Measurements from ENCODE around the gene PLEKHM3. TPM values are rescaled to one million over a fixed set of nuclear protein-coding genes. Genes with fewer than 3 reads are reported as not detected.
A peak's percentile ranks its signal among the peaks of the same experiment; 100 is the strongest.

PLEKHM3 gene
- total and polyA plus RNA-seq, 2 experiments from 2014 or later = 3.9 to 8.8 TPM

DNA sequence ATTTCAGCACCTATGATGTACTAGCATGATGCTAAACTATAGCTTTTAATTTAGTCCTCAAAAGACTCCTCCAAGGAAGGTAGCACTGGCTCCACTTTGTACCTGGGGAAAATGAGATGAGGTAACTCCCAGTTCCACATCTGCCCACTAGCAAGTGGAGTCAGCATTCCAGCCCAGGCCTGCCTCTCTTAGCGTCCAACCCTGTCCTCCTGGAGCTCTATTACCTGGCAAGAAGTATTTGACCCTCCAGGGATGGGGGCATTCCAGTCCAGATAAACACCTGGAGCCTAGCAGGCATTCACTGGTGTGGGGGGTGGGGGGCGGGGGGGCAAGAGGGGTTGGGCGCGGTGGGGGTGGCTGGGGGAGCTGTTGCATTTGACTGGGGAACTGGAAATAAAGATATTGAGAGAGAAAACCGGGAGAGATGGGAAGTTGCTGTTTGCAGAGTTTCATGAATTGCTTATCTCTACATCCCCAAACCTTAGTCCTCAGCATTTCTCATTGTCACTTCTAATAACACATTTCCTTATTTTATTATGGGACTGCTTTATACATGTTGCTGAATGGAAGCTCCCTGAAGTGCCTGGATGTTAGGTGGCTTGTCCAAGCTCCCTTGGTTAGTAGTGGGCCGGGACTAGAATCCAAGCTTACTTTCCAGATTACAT, 233.6 kb downstream of the PLEKHM3 start:
- peaks cover 19% of the 10 kb centered on the region for H3K4me1 ChIP-seq (ENCODE audit: insufficient read depth)
- 0 out of 2 replicates have a peak, but pooled peaks cover 6% of the 10 kb centered on the region for H3F3A ChIP-seq (replicated peaks; ENCODE audit: low read depth)
- Mint-ChIP-seq H3K27ac (peak overlapping the region; percentile 77; the same call in 1 of the 2 replicates), H3K4me3 (no peak overlapping the region), H3K36me3 (ENCODE audit: low read depth) (no peaks in the 10 kb centered on the region), H3K4me1 (peaks cover 15% of the 10 kb centered on the region), H3K27me3 (ENCODE audit: insufficient read depth, low read depth, poor library complexity) (peaks cover 9% of the 10 kb centered on the region), H3K9me3 (no peaks in the 10 kb centered on the region)
- H2AFZ ChIP-seq = no peak overlapping the region
- no peaks in the 10 kb centered on the region for H3K79me2 ChIP-seq (replicated peaks; ENCODE audit: insufficient read depth)
- ATAC-seq = peak; percentile 65
- H3K4me2 ChIP-seq = 0 out of 2 replicates have a peak overlapping the region, but pooled peaks have one; percentile 60
- no peak overlapping the region for H3K27ac ChIP-seq (ENCODE audit: low read depth)
- no peaks in the 10 kb centered on the region for H3K36me3 ChIP-seq (ENCODE audit: insufficient read depth)
- H3K27me3 ChIP-seq (ENCODE audit: insufficient read depth) = no peaks in the 10 kb centered on the region
- DNase-seq (ENCODE audit: low spot score) = peak; percentile 37
- H3K4me3 ChIP-seq = no peak overlapping the region
- H3K9me2 ChIP-seq (ENCODE audit: insufficient read depth) = no peaks in the 10 kb centered on the region
- no peak for TF ChIP-seq EZH2 (IDR thresholded peaks at IDR 0.05; ENCODE audit: low read depth, unreplicated experiment)
- TF ChIP-seq, protein P1, sequence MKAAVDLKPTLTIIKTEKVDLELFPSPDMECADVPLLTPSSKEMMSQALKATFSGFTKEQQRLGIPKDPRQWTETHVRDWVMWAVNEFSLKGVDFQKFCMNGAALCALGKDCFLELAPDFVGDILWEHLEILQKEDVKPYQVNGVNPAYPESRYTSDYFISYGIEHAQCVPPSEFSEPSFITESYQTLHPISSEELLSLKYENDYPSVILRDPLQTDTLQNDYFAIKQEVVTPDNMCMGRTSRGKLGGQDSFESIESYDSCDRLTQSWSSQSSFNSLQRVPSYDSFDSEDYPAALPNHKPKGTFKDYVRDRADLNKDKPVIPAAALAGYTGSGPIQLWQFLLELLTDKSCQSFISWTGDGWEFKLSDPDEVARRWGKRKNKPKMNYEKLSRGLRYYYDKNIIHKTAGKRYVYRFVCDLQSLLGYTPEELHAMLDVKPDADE (IDR thresholded peaks at IDR 0.05) = no peak
- no peak for TF ChIP-seq CREB1 (CRISPR knock-in tag; IDR thresholded peaks at IDR 0.05; ENCODE audit: low read depth)
- no peak for TF ChIP-seq ZNF331 (CRISPR knock-in tag; IDR thresholded peaks at IDR 0.05; ENCODE audit: low read depth)
- no peak for TF ChIP-seq POLR2AphosphoS5 (IDR thresholded peaks at IDR 0.05; ENCODE audit: low read depth)
- TF ChIP-seq, protein P2, sequence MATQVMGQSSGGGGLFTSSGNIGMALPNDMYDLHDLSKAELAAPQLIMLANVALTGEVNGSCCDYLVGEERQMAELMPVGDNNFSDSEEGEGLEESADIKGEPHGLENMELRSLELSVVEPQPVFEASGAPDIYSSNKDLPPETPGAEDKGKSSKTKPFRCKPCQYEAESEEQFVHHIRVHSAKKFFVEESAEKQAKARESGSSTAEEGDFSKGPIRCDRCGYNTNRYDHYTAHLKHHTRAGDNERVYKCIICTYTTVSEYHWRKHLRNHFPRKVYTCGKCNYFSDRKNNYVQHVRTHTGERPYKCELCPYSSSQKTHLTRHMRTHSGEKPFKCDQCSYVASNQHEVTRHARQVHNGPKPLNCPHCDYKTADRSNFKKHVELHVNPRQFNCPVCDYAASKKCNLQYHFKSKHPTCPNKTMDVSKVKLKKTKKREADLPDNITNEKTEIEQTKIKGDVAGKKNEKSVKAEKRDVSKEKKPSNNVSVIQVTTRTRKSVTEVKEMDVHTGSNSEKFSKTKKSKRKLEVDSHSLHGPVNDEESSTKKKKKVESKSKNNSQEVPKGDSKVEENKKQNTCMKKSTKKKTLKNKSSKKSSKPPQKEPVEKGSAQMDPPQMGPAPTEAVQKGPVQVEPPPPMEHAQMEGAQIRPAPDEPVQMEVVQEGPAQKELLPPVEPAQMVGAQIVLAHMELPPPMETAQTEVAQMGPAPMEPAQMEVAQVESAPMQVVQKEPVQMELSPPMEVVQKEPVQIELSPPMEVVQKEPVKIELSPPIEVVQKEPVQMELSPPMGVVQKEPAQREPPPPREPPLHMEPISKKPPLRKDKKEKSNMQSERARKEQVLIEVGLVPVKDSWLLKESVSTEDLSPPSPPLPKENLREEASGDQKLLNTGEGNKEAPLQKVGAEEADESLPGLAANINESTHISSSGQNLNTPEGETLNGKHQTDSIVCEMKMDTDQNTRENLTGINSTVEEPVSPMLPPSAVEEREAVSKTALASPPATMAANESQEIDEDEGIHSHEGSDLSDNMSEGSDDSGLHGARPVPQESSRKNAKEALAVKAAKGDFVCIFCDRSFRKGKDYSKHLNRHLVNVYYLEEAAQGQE (IDR thresholded peaks at IDR 0.05; ENCODE audit: unreplicated experiment) = no peak
- no peak for TF ChIP-seq NANOG (IDR thresholded peaks at IDR 0.05; ENCODE audit: borderline replicate concordance)
- TF ChIP-seq EZH2phosphoT487 (IDR thresholded peaks at IDR 0.05; ENCODE audit: unreplicated experiment) = no peak
- no peak for TF ChIP-seq STAT1 (IDR thresholded peaks at IDR 0.05; ENCODE audit: unreplicated experiment)
- H4K20me1 ChIP-seq (replicated peaks; ENCODE audit: insufficient read depth) = no peaks in the 10 kb centered on the region

DNA sequence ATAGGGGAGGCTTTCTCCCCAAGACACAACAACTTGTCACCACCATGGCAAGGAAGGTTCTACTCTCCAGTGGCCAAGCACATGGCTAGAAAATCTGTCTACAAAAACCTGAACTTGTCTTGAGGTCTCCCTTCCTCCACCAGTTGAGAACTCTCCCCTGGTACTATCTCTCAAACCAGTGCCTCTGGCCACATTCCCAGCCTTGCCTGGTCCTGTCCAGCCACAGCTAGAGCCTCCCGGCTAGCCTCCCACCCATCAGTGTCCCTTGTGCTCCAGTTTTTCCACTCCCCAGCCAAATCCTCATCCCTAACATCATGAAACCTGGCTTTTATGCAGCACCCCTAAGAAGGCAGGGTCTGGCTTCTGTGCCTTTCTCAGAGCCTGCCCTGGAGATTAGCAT, 234.4 kb downstream of the PLEKHM3 start:
- DNase-seq (ENCODE audit: low spot score) = no peak
- Histone ChIP-seq H3K27ac (ENCODE audit: low read depth) (no peak overlapping the region), H3K27me3 (ENCODE audit: insufficient read depth) (no peaks in the 10 kb centered on the region), H4K20me1 (replicated peaks; ENCODE audit: insufficient read depth) (no peaks in the 10 kb centered on the region), H3K79me2 (replicated peaks; ENCODE audit: insufficient read depth) (no peaks in the 10 kb centered on the region), H3K4me2 (no peak overlapping the region), H3F3A (replicated peaks; ENCODE audit: low read depth) (0 out of 2 replicates have a peak, but pooled peaks cover 3% of the 10 kb centered on the region), H3K4me1 (ENCODE audit: insufficient read depth) (peaks cover 14% of the 10 kb centered on the region), H3K36me3 (ENCODE audit: insufficient read depth) (no peaks in the 10 kb centered on the region), H2AFZ (peak overlapping the region; percentile 80), H3K9me2 (ENCODE audit: insufficient read depth) (no peaks in the 10 kb centered on the region), H3K4me3 (no peak overlapping the region)
- no peaks in the 10 kb centered on the region for H3K36me3 Mint-ChIP-seq (ENCODE audit: low read depth)
- peaks cover 13% of the 10 kb centered on the region for H3K4me1 Mint-ChIP-seq
- H3K27ac Mint-ChIP-seq = no peak overlapping the region
- ATAC-seq = no peak
- H3K9me3 Mint-ChIP-seq = no peaks in the 10 kb centered on the region
- H3K4me3 Mint-ChIP-seq = no peak overlapping the region
- peaks cover 9% of the 10 kb centered on the region for H3K27me3 Mint-ChIP-seq (ENCODE audit: insufficient read depth, low read depth, poor library complexity)
- no peak for TF ChIP-seq STAT1 (IDR thresholded peaks at IDR 0.05; ENCODE audit: unreplicated experiment)
- TF ChIP-seq, protein P3, sequence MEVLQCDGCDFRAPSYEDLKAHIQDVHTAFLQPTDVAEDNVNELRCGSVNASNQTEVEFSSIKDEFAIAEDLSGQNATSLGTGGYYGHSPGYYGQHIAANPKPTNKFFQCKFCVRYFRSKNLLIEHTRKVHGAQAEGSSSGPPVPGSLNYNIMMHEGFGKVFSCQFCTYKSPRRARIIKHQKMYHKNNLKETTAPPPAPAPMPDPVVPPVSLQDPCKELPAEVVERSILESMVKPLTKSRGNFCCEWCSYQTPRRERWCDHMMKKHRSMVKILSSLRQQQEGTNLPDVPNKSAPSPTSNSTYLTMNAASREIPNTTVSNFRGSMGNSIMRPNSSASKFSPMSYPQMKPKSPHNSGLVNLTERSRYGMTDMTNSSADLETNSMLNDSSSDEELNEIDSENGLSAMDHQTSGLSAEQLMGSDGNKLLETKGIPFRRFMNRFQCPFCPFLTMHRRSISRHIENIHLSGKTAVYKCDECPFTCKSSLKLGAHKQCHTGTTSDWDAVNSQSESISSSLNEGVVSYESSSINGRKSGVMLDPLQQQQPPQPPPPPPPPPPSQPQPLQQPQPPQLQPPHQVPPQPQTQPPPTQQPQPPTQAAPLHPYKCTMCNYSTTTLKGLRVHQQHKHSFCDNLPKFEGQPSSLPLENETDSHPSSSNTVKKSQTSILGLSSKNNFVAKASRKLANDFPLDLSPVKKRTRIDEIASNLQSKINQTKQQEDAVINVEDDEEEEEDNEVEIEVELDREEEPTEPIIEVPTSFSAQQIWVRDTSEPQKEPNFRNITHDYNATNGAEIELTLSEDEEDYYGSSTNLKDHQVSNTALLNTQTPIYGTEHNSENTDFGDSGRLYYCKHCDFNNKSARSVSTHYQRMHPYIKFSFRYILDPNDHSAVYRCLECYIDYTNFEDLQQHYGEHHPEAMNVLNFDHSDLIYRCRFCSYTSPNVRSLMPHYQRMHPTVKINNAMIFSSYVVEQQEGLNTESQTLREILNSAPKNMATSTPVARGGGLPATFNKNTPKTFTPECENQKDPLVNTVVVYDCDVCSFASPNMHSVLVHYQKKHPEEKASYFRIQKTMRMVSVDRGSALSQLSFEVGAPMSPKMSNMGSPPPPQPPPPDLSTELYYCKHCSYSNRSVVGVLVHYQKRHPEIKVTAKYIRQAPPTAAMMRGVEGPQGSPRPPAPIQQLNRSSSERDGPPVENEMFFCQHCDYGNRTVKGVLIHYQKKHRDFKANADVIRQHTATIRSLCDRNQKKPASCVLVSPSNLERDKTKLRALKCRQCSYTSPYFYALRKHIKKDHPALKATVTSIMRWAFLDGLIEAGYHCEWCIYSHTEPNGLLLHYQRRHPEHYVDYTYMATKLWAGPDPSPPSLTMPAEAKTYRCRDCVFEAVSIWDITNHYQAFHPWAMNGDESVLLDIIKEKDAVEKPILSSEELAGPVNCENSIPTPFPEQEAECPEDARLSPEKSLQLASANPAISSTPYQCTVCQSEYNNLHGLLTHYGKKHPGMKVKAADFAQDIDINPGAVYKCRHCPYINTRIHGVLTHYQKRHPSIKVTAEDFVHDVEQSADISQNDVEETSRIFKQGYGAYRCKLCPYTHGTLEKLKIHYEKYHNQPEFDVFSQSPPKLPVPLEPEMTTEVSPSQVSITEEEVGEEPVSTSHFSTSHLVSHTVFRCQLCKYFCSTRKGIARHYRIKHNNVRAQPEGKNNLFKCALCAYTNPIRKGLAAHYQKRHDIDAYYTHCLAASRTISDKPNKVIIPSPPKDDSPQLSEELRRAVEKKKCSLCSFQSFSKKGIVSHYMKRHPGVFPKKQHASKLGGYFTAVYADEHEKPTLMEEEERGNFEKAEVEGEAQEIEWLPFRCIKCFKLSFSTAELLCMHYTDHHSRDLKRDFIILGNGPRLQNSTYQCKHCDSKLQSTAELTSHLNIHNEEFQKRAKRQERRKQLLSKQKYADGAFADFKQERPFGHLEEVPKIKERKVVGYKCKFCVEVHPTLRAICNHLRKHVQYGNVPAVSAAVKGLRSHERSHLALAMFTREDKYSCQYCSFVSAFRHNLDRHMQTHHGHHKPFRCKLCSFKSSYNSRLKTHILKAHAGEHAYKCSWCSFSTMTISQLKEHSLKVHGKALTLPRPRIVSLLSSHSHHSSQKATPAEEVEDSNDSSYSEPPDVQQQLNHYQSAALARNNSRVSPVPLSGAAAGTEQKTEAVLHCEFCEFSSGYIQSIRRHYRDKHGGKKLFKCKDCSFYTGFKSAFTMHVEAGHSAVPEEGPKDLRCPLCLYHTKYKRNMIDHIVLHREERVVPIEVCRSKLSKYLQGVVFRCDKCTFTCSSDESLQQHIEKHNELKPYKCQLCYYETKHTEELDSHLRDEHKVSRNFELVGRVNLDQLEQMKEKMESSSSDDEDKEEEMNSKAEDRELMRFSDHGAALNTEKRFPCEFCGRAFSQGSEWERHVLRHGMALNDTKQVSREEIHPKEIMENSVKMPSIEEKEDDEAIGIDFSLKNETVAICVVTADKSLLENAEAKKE (CRISPR knock-in tag; IDR thresholded peaks at IDR 0.05) = no peak
- TF ChIP-seq NANOG (IDR thresholded peaks at IDR 0.05; ENCODE audit: borderline replicate concordance) = no peak
- no peak for TF ChIP-seq EZH2 (IDR thresholded peaks at IDR 0.05; ENCODE audit: low read depth, unreplicated experiment)

Data from GM23338 (cell line).